Activated CD4-positive, alpha-beta T cell treated with anti-CD3 and anti-CD28 coated beads for 36 hours (primary cell): ENCODE results near the gene RABL6. TPM values are rescaled to one million over a fixed set of nuclear protein-coding genes. Genes with fewer than 3 reads are reported as not detected.
"Not testable (repeated sequence)": the region's sequence is repeated elsewhere in the genome, so short reads cannot be mapped to it uniquely, and the experiment has no call there.

Experiments used
- ATAC-seq: fragments of 200-7000 bp; cut with Tn5 transposase; one replicate; pipeline ENCODE4 v1.10.0; 2021; ENCODE audit warnings: mild to moderate bottlenecking, moderate library complexity
- CTCF ChIA-PET: fragments of 350-600 bp; sonication (Branson Sonifier 250); formaldehyde crosslinking; loops from one replicate; lab custom pipeline; 2021; ENCODE audit warnings: antibody characterized with exemption; lab: Charles Lee
- POLR2A ChIA-PET: fragments of 350-600 bp; sonication (Branson Sonifier 250); formaldehyde crosslinking; loops from one replicate; lab custom pipeline; 2021; ENCODE audit warnings: antibody characterized with exemption, inconsistent platforms; lab: Charles Lee
- DNase-seq: peaks from one replicate; pipeline ENCODE4 v3.0.0-alpha.2; 2020
- H3K27ac Mint-ChIP-seq: one replicate; pipeline ENCODE4 v1.8.0; 2021; ENCODE audit warnings: mixed read lengths
- H3K27me3 Mint-ChIP-seq: one replicate; pipeline ENCODE4 v1.8.0; 2021; ENCODE audit warnings: mixed read lengths
- H3K36me3 Mint-ChIP-seq: one replicate; pipeline ENCODE4 v1.8.0; 2021; ENCODE audit warnings: low read depth, mixed read lengths
- H3K4me1 Mint-ChIP-seq: one replicate; pipeline ENCODE4 v1.8.0; 2021; ENCODE audit warnings: mixed read lengths
- H3K4me3 Mint-ChIP-seq: one replicate; pipeline ENCODE4 v1.8.0; 2021; ENCODE audit warnings: mild to moderate bottlenecking, moderate library complexity, mixed read lengths
- H3K9me3 Mint-ChIP-seq: one replicate; pipeline ENCODE4 v1.8.0; 2021; ENCODE audit warnings: low read depth, mixed read lengths
- intact Hi-C, 2 experiments: fragments of 100-400 bp; cut with DNase I in 1 of 2; cut with micrococcal nuclease in 1 of 2; formaldehyde crosslinking; loops; one replicate each; pipeline versions ENCODE4 v1.14.2 to v1.15.1; 2022 to 2024; cut with DNase I, micrococcal nuclease
- total RNA-seq, 2 experiments: library from RNA; stranded (reverse); gene quantifications; one replicate each; pipeline ENCODE4 v1.2.3, GENCODE V29; 2021

The RABL6 gene
- total RNA-seq, 2 experiments from 2014 or later, result 66.2 to 71.8 TPM

GRCh38 chr9:136881691-136882108 is 74.0 kb downstream of the RABL6 start:
- peak overlapping the region; percentile 91 for H3K27ac Mint-ChIP-seq
- intact Hi-C loops, result loop anchor here (1.0 to 10.0 kb wide), 10 partner anchors 15 to 957 kb away; partner anchors contain the start of genes EDF1 (in 2 of the 2), FBXW5 (in 2 of the 2), EXD3 (in 1 of the 2) and NOXA1 (in 1 of the 2)
- H3K4me1 Mint-ChIP-seq, result peaks cover 44% of the 10 kb centered on the region
- no peaks in the 10 kb centered on the region for H3K9me3 Mint-ChIP-seq
- peak overlapping the region; percentile 68 for H3K4me3 Mint-ChIP-seq
- ChIA-PET POLR2A (no interaction called here), CTCF (interaction anchor here (1.0 to 1.9 kb wide), 6 partner anchors 9 to 147 kb away, joined by 3 to 10 read pairs (median 4); partner anchors contain the start of gene AJM1)
- DNase-seq (peak; percentile 84), ATAC-seq (peak; percentile 29)
- peaks cover 7% of the 10 kb centered on the region for H3K36me3 Mint-ChIP-seq
- no peaks in the 10 kb centered on the region for H3K27me3 Mint-ChIP-seq

GRCh38 chr9:136882109-136882946 is 74.6 kb downstream of the RABL6 start:
- Mint-ChIP-seq H3K4me3 (peak overlapping the region; percentile 68), H3K4me1 (peaks cover 46% of the 10 kb centered on the region), H3K27me3 (no peaks in the 10 kb centered on the region), H3K36me3 (peaks cover 9% of the 10 kb centered on the region), H3K9me3 (no peaks in the 10 kb centered on the region), H3K27ac (peak overlapping the region; percentile 91)
- ChIA-PET POLR2A (interaction anchor here (0.6 kb wide), 1 partner anchor 581 kb away, joined by 3 read pairs; no protein-coding TSS in a partner anchor), CTCF (interaction anchor here (0.7 to 1.9 kb wide), 6 partner anchors 40 to 153 kb away, joined by 3 to 10 read pairs (median 3); partner anchors contain the start of genes AJM1 and FBXW5)
- DNase-seq (peak; percentile 97), ATAC-seq (peak; percentile 69)
- intact Hi-C loops, result loop anchor here (1.0 to 10.0 kb wide), 9 partner anchors 16 to 958 kb away; partner anchors contain the start of genes FBXW5 (in 2 of the 2), EDF1 (in 1 of the 2), EXD3 (in 1 of the 2) and NOXA1 (in 1 of the 2)

GRCh38 chr9:136882947-136883283 is 75.2 kb downstream of the RABL6 start:
- intact Hi-C loops, result loop anchor here (1.0 to 10.0 kb wide), 9 partner anchors 17 to 958 kb away; partner anchors contain the start of genes FBXW5 (in 2 of the 2), EDF1 (in 1 of the 2), EXD3 (in 1 of the 2) and NOXA1 (in 1 of the 2)
- not testable (repeated sequence) for H3K27me3 Mint-ChIP-seq, H3K9me3 Mint-ChIP-seq, ATAC-seq, DNase-seq
- ChIA-PET POLR2A (interaction anchor here (0.6 kb wide), 2 partner anchors 19 to 580 kb away, joined by 3 to 7 read pairs; no protein-coding TSS in a partner anchor), CTCF (interaction anchor here (0.7 to 1.9 kb wide), 6 partner anchors 21 to 152 kb away, joined by 3 to 10 read pairs (median 3); partner anchors contain the start of genes AJM1 and FBXW5)
- Mint-ChIP-seq H3K36me3 (peaks cover 11% of the 10 kb centered on the region), H3K27ac (peak overlapping the region; percentile 91), H3K4me1 (peaks cover 49% of the 10 kb centered on the region), H3K4me3 (peak overlapping the region; percentile 68)

GRCh38 chr9:136883670-136884069 is 75.9 kb downstream of the RABL6 start:
- POLR2A ChIA-PET, result interaction anchor here (0.6 kb wide), 1 partner anchor 20 kb away, joined by 7 read pairs; no protein-coding TSS in a partner anchor
- Mint-ChIP-seq H3K27ac (peak overlapping the region; percentile 91), H3K36me3 (peaks cover 12% of the 10 kb centered on the region), H3K4me1 (peaks cover 56% of the 10 kb centered on the region)
- not testable (repeated sequence) for H3K9me3 Mint-ChIP-seq, H3K27me3 Mint-ChIP-seq, DNase-seq, H3K4me3 Mint-ChIP-seq, ATAC-seq
- CTCF ChIA-PET, result interaction anchor here (1.2 to 1.3 kb wide), 3 partner anchors 22 to 84 kb away, joined by 3 read pairs; partner anchors contain the start of gene FBXW5
- intact Hi-C loops, result loop anchor here in 1 of 2 experiments (5.0 to 10.0 kb wide), 3 partner anchors 401 to 959 kb away; partner anchors contain the start of genes EXD3, NOXA1 and SEC16A

- no peaks in the 10 kb centered on the region for H3K9me3 Mint-ChIP-seq
- ATAC-seq (peak; percentile 89), DNase-seq (peak; percentile 98)
- CTCF ChIA-PET, result interaction anchor here (0.7 to 1.3 kb wide), 5 partner anchors 44 to 693 kb away, joined by 3 to 8 read pairs (median 3); partner anchors contain the start of genes AJM1, DNLZ and DPH7
- H3K4me1 Mint-ChIP-seq, result peaks cover 51% of the 10 kb centered on the region
- peak within 1 kb of the TSS; percentile 85 for H3K4me3 Mint-ChIP-seq
- intact Hi-C loops, result loop anchor here (1.0 to 10.0 kb wide), 20 partner anchors 16 to 961 kb away; partner anchors contain the start of genes MAN1B1 (in 2 of the 2), PHPT1 (in 2 of the 2), TMEM141 (in 2 of the 2) and EDF1 (in 1 of the 2)
- H3K27ac Mint-ChIP-seq, result peak within 1 kb of the TSS; percentile 95
- H3K27me3 Mint-ChIP-seq, result no peaks in the 10 kb centered on the region
- POLR2A ChIA-PET, result interaction anchor here (0.6 to 1.1 kb wide), 3 partner anchors 16 to 540 kb away, joined by 3 to 8 read pairs (median 4); partner anchors contain the start of gene AJM1
- H3K36me3 Mint-ChIP-seq, result peaks cover 26% of the 10 kb centered on the region
Observed at GRCh38 chr9:136885950-136886578, 78.3 kb downstream of the RABL6 start, which contains the start of gene TRAF2. Gene TRAF2, plus strand, starts transcription at chr9:136886516. Its CDS starts 12,225 bp downstream, at chr9:136898741.

- ChIA-PET CTCF (interaction anchor here (0.6 to 1.7 kb wide), 8 partner anchors 44 to 692 kb away, joined by 3 to 8 read pairs (median 3); partner anchors contain the start of genes AJM1, DNLZ and DPH7), POLR2A (interaction anchor here (0.6 to 1.1 kb wide), 2 partner anchors 44 to 539 kb away, joined by 3 to 4 read pairs; partner anchors contain the start of gene AJM1)
- Mint-ChIP-seq H3K36me3 (peaks cover 28% of the 10 kb centered on the region), H3K27me3 (no peaks in the 10 kb centered on the region), H3K27ac (peak overlapping the region; percentile 95), H3K9me3 (no peaks in the 10 kb centered on the region), H3K4me3 (peak overlapping the region; percentile 85), H3K4me1 (peaks cover 43% of the 10 kb centered on the region)
- peak; percentile 53 for DNase-seq
- intact Hi-C loops, result loop anchor here (1.0 to 10.0 kb wide), 20 partner anchors 15 to 962 kb away; partner anchors contain the start of genes MAN1B1 (in 2 of the 2), PHPT1 (in 2 of the 2), TMEM141 (in 2 of the 2) and EDF1 (in 1 of the 2)
- ATAC-seq, result peak; percentile 9
Observed at GRCh38 chr9:136886610-136887597, 79.2 kb downstream of the RABL6 start.

- Mint-ChIP-seq H3K4me3 (no peak overlapping the region), H3K9me3 (no peaks in the 10 kb centered on the region), H3K27ac (no peak overlapping the region), H3K36me3 (peaks cover 32% of the 10 kb centered on the region), H3K4me1 (peaks cover 34% of the 10 kb centered on the region), H3K27me3 (no peaks in the 10 kb centered on the region)
- POLR2A ChIA-PET, result no interaction called here
- DNase-seq (no peak), ATAC-seq (no peak)
- intact Hi-C loops, result loop anchor here (5.0 to 10.0 kb wide), 4 partner anchors 96 to 964 kb away; partner anchors contain the start of genes EXD3 (in 1 of the 2), NOXA1 (in 1 of the 2), TMEM141 (in 1 of the 2) and TPRN (in 1 of the 2)
- CTCF ChIA-PET, result interaction anchor here (0.7 to 1.7 kb wide), 3 partner anchors 13 to 180 kb away, joined by 3 to 5 read pairs (median 4); no protein-coding TSS in a partner anchor
Observed at GRCh38 chr9:136888454-136888853, 80.7 kb downstream of the RABL6 start.

- Mint-ChIP-seq H3K36me3 (peaks cover 29% of the 10 kb centered on the region), H3K27ac (no peak overlapping the region), H3K4me3 (no peak overlapping the region), H3K4me1 (peaks cover 32% of the 10 kb centered on the region), H3K9me3 (no peaks in the 10 kb centered on the region), H3K27me3 (no peaks in the 10 kb centered on the region)
- ChIA-PET CTCF (interaction anchor here (1.8 kb wide), 1 partner anchor 34 kb away, joined by 4 read pairs; no protein-coding TSS in a partner anchor), POLR2A (interaction anchor here (0.6 kb wide), 1 partner anchor 206 kb away, joined by 4 read pairs; no protein-coding TSS in a partner anchor)
- DNase-seq (no peak), ATAC-seq (no peak)
- intact Hi-C loops, result loop anchor here (5.0 to 10.0 kb wide), 4 partner anchors 98 to 965 kb away; partner anchors contain the start of genes EXD3 (in 1 of the 2), NOXA1 (in 1 of the 2), TMEM141 (in 1 of the 2) and TPRN (in 1 of the 2)
Observed at GRCh38 chr9:136889858-136890257, 82.1 kb downstream of the RABL6 start.

GRCh38 chr9:136890661-136891060 is 82.9 kb downstream of the RABL6 start:
- POLR2A ChIA-PET, result no interaction called here
- ATAC-seq (no peak), DNase-seq (no peak)
- Mint-ChIP-seq H3K9me3 (no peaks in the 10 kb centered on the region), H3K4me1 (peaks cover 27% of the 10 kb centered on the region), H3K27me3 (no peaks in the 10 kb centered on the region), H3K4me3 (no peak overlapping the region), H3K36me3 (peaks cover 33% of the 10 kb centered on the region), H3K27ac (no peak overlapping the region)
- CTCF ChIA-PET, result interaction anchor here (1.8 kb wide), 1 partner anchor 34 kb away, joined by 4 read pairs; no protein-coding TSS in a partner anchor
- intact Hi-C loops, result no loop called here
